Measurements from ENCODE around the gene CHID1.

CHID1 gene

DNA sequence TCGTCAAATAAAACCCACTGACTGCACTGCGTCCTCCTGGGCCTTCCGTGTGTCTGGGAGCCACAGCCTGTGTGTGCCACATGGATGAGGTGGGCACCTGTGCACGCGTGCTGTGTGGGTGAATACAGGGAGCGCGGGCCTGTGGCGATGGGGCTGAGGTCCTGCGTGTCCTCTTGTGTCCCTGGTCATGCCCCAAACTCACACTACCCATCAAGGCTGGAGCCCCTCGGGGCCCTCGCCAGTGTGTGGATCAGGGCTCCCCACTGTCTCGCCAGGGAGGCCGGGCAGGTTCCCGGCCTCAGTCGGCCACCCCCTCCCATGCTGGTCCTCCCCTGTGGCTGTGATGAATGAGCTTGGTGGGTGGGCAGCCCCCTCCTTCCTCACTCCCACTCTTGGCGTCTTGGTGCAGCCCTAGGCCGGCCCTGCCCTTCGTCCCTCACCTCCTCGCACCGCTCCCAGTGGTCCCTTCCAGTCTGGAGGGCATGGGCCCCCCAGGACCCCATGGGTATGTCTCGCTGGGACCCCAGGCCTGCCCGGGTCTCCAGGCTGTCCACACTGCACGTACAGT is 78.6 kb downstream of the CHID1 start:
- DNase-seq: no peak

DNA sequence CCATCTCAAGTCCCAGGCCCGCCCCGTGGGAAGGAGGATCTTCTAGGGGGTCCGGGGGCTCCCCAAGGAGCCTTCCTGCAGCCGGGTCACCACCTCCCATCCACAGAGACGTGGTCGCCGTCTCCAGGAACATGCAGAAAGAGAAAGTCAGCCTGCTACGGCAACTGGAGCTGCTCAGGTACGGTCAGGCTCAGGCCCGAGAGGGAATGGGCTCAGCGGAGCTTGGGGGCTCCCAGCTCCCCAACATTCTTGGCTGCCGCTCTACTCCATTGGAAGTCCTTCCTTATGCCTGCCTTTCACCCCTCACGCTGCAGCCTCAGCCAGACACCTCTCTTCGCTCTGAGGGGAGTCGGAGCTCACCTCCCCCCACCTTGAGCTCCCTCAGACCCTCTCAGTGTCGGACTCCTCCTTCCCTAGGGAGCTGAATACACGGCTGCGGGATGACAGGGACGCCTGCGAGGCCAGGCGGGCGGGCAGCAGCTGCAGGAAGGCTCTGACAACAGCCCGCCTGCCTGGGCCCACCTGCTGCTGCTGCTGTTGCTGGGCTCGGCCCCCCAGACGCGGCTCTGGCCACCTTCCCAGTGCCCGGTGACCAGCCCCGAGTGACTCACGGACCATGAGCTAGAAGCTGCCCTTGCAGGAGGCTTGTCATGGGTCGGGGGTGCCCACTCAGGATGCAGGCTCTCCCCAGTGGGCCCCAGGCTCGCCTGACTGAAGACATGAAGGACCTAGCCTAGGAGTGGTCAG is 79.3 kb downstream of the CHID1 start:
- DNase-seq: no peak

DNA sequence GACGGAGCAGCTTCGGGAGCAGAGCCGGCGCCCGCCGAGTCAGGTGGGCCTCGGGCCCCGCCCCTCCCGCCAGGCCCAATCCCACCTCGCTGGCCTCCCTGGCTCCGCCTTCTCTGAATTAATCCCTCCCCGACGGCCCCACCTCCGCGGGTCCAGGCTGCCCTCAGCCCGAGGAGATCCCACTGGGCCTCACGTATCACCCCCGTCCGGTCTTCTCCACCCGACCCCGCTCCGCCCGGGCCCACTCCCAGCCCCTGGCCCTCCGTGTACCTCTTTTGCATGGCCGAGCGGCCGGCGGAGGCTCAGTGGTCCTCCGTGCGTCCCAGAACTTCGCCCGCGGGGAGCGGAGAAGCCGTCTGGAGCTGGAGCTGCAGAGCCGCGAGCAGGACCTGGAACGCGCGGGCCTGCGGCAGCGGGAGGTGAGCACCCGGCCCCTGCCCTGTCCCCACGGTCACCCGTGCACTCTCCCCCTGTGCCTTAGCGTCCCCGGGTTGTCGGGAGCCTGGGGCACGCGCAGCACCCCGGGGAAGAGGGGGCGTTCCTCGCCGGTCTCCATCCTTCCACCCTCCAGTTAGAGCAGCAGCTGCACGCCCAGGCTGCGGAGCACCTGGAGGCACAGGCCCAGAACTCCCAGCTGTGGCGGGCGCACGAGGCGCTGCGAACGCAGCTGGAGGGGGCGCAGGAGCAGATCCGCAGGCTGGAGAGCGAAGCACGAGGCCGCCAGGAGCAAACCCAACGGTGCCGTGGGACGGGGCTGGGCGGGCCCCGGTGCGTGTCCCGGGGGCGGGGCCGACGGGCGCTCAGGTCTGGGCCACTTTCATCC is 80.1 kb downstream of the CHID1 start:
- peak in 1 of 2 experiments; percentile 45 for DNase-seq

DNA sequence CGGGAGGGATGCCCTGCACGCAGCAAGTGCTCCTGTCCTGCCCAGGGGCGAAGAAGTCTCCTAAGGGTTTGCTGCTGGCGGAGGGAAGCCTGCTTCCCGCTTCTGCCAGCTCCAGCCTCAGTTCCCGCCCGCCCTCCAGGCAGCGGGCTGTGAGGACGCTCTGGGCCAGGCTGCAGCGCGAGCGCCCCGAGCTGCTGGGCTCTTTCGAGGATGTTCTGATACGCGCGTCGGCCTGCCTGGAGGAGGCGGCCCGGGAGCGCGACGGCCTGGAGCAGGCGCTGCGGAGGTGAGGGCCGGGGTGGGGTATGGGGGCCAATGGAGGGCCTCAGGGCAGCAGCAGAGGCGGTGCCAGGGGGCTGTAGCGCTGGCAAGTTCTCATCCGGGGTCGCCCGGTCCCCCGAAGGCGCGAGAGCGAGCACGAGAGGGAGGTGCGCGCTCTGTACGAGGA is 80.7 kb downstream of the CHID1 start:
- DNase-seq: no peak

DNA sequence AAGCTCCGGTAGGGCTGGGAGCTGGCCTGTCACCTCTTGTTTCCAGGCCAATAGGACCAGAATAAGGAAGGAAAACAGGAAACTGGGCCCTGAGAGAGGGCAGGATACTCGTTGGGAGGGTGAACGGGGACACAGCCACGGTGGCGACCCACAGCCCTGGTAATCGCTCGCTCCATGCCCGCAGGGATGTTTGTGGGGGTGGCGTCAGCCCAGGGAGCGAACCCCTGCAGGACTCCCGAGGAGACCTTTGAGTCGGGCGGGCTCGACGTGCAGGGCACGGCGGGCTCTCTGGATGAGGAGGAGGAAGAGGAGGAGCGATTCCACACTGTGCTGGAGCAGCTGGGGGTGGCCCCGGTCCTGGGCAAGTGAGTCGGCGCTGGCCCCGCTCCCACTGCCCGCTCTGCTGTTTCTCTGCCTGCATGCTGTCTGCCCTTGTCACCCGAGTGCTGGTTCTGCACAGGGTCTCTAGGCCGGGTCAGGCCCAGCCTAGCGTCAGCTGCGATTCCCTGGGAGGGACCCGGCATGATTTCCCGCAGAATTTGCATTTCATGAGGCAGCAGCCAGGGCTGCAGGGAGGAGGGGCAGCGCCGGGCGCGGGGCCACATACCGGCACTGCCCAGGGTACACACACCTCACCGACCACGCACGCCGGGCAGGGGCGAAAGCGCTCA is 81.3 kb downstream of the CHID1 start:
- DNase-seq: no peak

DNA sequence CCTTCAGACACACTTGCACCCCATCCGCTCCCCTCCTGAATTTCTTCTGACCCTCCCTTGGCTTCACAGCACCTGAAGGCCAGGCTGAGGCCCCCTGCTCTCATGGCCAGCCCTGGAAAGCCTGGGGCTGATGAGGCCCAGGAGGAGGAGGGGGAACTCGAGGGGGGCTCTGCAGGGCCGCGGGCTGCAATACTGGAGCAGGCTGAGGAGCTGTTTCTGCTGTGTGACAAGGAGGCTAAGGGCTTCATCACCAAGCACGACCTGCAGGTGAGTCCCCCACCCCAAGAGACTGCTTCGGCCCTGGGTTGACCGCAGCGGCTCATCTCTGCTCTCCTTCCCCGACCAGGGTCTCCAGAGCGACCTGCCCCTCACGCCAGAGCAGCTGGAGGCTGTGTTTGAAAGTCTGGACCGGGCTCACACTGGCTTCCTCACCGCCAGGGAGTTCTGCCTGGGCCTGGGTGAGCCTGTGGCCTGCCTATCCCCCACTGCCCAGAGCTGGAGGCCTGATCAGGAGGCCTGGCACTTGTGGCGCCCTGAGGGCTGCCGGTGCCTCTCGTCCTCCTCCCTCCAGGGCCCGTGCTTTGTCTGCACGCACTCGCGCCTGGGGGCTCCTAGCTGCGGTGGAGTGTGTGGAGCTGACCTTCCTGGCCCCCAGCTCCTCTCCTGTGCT is 82.0 kb downstream of the CHID1 start:
- no peak for DNase-seq

DNA sequence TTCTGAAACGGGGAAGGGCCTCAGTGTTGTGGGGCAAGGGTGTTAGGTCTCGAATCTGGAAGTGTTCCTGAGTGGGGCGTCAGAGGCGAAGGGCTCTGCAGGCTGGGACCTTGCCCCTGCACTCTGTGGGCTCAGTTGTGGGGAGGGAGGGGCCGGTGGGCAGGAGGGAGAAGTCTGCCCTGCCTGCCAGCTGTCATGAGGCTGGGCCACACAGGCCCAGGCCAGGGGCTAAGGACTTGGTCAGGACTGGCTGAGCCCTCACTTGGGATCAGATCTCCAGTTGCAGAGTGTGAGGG is 82.8 kb downstream of the CHID1 start, which contains the start of gene CRACR2B:
Gene CRACR2B, plus strand, starts transcription at position 23 of the 296 bp plus-strand sequence. CDS start 689 bp downstream, outside the sequence.
- no peak for DNase-seq

DNA sequence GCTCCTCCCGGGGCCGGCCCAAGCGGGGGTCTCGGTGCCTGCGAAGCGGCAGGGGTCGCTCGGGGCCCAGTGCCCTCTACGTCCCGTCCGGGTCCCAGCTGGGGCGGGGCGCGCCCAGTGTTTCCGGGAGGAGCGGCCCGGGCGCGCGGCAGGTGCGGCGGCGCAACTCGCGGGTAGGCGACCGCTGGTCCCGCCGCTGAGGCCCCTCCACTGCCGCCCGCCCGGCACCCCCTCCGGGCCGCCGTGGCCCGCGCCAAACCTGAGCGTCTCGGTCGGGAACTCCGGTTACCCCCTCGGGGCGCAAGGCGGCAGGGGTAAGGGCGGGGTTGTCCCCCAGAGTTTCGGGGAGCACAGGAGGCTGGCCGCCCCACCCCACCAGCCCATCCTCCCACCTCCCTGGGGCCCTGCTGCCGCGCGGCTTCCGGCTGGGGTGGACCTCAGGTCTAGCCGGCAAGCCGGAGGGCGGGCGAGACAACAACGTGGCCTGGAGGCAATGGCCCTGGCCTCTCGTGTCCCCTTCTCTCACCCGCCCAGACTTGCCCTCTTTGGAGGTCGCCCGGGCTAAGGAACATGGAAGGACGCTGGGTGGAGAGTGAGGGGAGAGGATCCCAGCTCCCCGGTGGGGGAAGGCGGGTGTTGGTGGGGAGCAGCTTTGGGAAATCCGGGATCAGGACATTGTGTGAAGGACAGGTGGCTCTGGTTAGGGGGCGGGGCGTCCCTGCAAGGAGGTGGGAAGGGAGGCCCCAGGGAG is 83.3 kb downstream of the CHID1 start:
- no peak for DNase-seq

DNA sequence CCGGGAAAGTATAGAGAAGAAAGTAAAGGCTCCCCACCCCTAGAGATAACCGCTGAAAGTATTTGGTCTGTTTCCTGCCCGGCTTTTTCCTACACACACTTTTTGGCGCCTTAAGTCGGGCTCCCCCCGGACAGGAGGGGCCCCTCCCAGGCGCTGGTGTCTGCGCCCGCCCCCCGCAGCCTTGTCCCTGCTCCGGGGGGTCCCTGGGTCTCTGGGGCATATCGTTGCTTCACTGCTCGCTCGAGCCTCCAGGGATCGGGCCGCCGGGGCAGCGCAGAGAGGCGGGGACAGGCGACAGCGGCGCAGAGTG is 83.8 kb downstream of the CHID1 start:
- no peak for DNase-seq

DNA sequence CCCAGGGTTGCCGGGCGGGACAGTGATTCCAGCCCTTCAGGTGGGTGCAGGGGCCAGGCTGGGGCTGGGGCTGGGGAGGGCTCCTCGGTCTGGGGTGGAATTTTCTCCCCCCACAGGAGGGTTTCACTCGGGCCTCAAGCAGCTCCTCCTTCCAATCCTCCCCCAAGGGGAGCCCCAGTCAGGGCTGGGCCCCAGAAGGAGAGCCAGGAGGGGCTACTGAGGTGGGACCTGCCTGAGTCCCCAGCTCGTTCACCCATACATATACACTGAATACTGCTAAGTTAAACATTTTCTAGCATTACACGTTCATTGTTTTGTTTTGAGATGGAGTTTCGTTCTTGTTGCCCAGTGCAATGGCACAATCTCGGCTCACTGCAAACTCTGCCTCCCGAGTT is 84.4 kb downstream of the CHID1 start:
- DNase-seq: no peak

DNA sequence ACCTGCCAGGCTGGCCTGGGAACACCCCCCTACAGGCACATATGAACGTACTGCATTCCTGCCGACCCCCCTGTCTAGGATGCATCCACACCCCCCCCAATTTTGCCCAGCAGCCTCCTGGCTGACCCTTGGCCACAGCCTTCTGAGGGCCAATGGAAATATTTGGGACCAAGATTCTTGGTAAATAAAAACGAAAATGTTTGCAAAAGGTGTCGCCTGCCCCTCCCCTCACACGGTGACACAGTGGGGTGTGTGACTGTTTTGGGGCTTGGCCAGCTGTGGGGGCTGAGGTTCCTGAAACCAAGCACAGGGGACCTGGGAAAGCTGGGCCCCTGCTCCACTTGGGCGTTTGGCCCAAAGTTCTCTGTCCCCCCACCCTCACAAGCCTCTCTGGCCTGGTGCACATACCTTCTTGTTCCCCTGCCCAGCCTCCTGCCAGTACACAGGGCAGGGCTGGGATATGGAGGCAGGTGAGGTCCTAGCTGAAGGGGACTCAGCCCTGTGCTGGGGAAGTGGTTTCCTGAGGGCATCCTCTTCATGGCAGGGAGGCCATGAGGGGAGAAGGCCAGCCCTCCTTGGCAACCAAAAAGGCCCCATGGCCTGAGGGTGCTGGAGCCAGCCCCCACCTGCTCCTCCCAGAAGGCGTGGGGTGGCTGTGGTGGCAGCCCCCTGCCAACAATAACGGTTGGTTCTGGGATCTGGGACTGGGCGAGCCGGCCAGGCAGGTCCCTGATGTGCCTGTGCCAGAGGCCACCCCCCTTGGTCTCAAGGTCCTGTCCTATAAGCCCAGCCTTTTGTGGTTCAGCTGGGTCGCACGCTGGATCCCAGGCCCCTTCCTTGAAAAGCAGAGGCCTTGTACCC is 85.0 kb downstream of the CHID1 start:
- DNase-seq: no peak

DNA sequence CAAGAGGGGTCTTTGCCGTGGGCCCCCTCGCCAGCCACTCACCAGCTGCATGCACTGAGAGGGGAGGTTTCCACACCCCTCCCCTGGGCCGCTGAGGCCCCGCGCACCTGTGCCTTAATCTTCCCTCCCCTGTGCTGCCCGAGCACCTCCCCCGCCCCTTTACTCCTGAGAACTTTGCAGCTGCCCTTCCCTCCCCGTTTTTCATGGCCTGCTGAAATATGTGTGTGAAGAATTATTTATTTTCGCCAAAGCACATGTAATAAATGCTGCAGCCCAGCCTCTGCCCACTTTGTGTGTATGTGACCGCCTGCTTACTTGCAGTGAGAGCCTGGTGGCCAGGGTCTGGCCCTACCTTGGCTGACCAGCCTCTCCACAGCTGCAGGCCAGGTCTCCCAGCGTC is 85.7 kb downstream of the CHID1 start:
- DNase-seq: no peak

DNA sequence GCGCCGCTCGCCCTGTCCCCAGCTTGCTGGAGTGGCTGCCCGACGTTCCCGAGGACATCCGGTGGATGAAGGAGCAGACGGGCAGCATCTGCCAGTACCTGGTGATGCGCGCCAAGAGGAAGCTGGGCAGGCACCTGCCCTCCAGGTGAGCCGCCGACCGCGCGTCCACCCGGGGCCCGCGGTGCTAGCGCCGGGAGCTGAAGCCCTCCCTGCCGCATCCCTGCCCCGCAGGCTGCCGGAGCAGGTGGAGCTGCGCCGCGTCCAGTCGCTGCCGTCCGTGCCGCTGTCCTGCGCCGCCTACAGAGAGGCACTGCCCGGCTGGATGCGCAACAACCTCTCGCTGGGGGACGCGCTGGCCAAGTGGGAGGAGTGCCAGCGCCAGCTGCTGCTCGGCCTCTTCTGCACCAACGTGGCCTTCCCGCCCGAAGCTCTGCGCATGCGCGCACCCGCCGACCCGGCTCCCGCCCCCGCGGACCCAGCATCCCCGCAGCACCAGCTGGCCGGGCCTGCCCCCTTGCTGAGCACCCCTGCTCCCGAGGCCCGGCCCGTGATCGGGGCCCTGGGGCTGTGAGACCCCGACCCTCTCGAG is 86.2 kb downstream of the CHID1 start:
- DNase-seq: no peak

DNA sequence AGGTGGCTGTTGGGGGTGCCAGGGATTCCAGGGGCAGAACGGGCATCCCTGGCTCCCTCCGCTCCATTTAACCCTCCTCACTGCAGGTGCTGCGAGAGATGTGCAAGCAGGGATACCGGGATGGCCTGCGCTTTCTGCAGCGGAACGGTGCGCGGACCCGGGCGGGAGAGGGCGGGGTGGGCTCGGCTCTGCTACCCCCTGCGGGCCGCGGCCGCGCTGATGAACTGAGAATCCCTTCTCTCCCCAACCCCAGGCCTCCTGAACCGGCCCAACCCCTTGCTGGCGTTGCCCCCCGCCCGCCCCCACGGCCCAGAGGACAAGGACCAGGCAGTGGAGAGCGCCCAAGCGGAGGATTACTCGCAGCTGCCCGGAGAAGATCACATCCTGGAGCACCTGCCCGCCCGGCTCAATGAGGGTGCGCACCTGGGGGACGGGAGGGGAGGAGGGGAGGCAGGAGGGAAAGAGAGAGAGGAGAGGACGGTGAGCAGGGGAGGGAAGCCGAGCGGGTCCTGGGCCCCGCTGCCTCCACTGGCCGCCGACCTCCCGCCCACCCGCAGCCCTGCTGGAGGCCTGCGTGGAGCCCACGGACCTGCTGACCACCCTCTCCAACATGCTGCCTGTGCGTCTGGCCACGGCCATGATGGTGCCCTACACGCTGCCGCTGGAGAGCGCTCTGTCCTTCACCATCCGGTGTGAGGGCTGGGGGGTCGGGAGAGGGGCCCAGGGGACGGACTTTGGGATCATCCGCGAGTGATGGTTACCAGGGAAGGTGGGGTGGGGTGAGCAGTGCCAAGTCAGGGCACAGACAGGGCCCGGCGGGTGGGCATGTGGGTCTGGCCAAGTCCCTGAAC is 86.9 kb downstream of the CHID1 start:
- no peak for DNase-seq

DNA sequence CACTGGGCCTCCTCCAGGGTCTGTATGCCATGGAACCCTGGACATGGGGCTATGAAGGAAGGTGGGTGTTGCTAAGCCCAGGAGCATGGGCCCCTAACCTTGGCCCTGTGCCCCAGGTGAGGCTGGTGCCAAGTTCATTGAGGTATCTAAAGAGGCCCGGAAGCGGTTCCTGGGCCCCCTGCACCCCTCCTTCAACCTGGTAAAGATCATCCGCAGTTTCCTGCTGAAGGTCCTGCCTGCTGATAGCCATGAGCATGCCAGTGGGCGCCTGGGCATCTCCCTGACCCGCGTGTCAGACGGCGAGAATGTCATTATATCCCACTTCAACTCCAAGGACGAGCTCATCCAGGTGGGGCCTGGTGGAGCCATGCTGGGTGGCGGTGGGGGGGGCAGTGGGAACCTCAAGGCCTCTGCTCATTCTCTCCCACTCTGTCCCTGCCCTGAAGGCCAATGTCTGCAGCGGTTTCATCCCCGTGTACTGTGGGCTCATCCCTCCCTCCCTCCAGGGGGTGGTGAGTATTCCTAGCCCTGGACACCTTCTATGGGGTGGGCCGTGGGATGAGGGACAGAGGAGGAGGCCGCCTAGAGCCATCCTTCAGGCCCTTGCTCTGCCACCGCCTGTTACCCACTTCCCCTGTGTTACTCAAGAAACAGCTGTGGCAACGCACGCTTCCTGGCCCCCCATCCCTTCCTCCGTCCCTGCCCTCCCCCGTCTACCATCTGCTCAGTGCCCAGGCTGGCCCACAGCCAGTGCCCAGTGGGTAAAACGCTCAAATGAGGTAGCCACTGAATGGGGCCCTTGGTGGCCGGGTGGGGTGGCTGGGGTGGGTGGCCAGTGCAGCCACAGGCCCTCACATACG is 88.9 kb downstream of the CHID1 start:
- DNase-seq: no peak

DNA sequence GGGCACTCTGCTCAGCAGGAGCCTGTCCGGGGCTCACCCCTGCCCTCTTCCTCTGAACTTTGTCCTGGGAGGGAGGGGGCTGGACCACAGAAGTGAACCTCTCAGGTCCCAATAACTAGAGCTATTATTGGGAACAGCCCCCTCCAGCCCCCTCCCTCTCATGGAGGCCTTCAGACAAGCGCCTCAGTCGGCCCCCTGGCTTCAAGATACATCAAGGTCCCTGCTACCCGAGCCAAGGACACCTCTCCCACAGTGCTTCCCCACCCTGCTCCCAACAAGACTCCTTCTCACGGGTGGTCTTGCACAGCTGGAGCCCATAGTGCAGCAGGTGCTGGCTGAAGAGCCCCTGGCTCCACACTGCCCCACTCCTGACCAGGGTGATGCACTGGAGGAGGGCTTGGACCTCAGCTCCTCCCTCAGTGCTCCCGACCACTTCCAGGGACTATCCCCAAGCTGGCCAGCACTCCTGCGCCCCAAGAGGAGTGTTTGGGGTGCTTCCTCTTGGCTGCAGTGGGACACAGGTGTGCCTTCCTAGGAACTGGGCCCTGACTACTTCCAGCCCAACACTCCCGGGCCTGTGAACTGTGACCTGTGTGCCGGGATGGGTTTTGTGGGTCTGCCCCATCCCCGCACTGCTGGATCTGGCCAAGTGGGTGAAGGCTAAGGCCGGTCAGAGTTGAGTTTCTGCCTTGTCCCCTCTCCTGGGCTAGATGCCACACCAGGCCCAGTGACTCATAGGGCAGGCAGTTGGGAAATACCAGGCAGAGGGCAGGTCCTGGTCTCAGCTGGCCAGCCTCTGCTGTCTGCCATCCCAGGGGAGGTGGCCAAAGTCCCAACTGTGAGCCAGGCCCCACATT is 89.7 kb downstream of the CHID1 start:
- DNase-seq: no peak

DNA sequence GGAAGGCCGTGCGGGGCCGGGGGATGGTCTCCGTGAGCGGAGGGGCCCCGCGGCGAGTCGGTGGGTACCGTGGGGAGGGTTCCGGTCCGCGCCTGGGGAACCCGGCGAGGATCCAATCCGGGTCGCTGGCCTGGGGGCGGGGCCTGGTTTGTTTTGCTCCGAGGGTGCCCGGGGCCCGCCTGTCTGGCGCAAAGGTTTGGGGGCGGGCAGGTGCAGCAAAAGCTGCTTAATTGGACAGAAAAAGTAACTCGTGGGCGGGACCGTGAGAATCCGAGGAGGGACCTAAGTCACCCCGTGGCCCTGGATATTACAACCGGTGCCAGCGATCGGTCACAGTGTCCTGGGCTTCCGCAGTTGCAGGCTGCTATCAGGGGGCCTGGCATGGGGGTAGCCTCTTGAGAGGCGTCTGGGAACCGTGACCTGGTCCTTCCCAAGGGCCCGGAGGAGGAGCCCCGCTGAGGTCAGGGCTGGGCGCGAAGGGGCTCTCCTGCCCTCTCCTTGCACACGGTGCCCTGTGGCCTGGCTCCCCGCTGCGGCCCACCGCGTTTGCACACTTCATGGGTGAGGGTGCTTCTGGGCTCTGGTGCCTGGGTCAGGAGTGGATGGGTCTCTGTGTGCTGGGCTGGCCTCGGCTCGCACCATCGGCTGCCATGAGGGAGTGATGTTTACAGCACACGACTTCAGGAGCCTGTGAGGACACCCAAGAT is 90.5 kb downstream of the CHID1 start:
- no peak for DNase-seq
